NCI-H2171 (cell line): ENCODE data around the gene BEND3.

Experiments used
- DNase-seq: peaks from one replicate; lab custom pipeline; 2025; lab: John Stamatoyannopoulos, UW

BEND3 gene

GRCh38 chr6:107083047-107083768 is 32.1 kb downstream of the BEND3 start:
- DNase-seq, result no peak

GRCh38 chr6:107082045-107082444 is 33.3 kb downstream of the BEND3 start:
- DNase-seq, result no peak

GRCh38 chr6:107080036-107080435 is 35.3 kb downstream of the BEND3 start:
- DNase-seq, result no peak

DNA sequence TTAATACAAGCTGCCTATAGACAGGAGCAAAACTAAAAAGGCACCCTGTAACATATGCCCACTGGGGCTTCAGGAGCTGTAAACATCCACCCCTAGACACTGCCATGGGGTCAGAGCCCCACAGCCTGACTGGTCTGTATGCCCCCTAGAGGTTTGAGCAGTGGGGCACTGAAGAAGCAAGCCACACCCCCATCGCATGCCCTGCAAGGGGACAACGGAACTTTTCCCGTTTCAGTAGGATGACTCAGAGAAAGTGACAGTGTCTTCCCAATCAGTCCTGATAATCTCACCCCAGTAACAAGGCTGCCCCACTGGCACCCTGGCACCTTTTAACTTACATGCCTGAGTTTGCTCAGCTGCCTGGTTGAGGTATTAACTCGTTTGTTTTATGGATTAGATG is 35.9 kb downstream of the BEND3 start:
- no peak for DNase-seq

DNA sequence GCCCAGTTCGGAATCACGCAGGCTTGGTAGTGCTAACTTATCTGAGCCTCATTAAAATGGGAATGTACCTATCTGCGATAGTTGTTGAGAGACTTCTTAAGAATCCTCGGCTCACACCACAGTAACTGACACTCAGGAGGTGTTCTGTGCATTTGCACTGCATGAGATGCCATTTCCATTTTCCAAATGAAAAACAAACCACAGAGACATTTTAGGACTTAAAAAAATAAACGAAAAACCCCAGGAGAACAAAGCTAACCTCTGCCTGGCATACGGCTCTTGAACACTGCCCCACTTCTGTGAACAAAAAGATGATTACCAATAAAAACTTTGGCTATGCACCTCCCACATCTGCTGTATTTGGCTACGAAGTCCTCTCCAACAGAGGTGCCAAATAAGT is 37.6 kb downstream of the BEND3 start:
- no peak for DNase-seq

GRCh38 chr6:107075951-107076381 is 39.3 kb downstream of the BEND3 start:
- no peak for DNase-seq

GRCh38 chr6:107070686-107071085 is 44.6 kb downstream of the BEND3 start:
- no peak for DNase-seq

DNA sequence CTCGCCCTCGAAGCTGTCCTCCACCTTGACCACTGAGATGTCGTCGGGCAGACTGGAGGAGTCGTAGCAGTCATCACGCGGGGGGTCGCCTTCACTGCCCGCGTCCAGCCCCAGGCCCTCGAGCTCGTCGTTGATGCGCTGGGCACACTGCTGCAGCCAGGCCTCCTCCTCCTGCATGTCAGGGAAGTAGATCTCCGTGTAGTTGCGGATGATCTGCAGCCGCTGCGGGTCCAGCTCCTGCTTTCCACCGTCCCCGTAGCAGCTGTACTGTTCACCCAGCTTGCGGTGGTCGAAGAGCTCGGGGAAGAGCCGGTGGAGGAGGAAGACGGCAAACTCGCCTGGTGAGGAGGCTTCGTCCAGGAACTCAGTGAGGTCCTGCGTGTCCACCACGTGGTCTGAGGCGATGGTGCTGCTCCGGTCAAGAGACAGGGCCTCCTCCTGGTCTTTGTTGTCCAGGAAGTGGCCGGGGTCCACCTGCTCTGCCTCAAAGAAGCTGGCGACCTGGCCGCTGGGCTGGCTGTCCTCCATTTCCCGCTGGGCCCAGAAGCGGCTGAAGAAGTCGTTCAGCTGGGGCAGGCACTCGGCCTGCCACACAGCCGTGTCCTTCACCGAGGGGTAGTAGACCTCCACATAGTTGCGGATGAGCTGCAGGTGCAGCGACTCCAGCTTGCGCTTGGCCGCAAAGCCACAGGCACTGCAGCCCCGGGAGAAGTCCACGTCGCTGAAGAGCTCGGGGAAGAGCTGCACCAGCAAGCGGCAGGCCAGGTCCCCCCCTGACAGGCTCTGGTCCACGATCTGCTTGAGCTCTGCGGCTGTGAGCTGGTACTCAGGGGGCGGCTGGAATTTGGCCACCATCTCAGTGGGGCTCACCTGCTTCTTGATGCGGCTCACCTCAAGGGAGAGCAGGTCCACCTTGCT is 45.4 kb downstream of the BEND3 start:
- DNase-seq, result no peak

- no peak for DNase-seq
Observed at GRCh38 chr6:107068691-107069630, 46.4 kb downstream of the BEND3 start.

GRCh38 chr6:107066697-107067659 is 48.3 kb downstream of the BEND3 start:
- DNase-seq, result no peak

DNA sequence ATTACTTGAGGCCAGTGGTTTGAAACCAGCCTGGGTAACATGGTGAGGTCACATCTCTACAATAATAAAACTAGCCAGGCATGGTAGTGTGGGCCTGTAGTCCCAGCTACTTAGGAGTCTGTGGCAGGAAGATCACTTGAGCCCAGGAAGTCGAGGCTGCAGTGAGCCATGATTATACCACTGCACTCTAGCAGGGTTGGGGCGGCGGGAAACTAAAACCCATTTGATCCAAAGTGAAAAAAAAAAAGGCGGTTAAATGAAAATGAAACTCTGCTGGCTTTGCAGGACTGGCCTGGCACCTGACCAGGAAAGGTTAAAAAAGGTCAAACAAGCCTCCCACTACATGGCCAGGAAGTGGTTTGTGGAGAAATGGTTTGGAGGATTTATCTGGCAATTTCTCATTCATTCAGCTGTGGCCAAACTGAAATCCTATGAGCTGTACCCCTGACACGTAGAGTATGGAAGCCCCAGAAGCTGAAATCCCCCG is 50.7 kb downstream of the BEND3 start:
- no peak for DNase-seq

- DNase-seq, result no peak
Observed at GRCh38 chr6:107062691-107063090, 52.6 kb downstream of the BEND3 start.

- no peak for DNase-seq
Observed at GRCh38 chr6:107061125-107062020, 53.9 kb downstream of the BEND3 start.

- no peak for DNase-seq
Observed at GRCh38 chr6:107060704-107061103, 54.6 kb downstream of the BEND3 start.

GRCh38 chr6:107059606-107060005 is 55.7 kb downstream of the BEND3 start:
- DNase-seq, result no peak

- DNase-seq, result no peak
Observed at GRCh38 chr6:107057679-107058078, 57.6 kb downstream of the BEND3 start.

DNA sequence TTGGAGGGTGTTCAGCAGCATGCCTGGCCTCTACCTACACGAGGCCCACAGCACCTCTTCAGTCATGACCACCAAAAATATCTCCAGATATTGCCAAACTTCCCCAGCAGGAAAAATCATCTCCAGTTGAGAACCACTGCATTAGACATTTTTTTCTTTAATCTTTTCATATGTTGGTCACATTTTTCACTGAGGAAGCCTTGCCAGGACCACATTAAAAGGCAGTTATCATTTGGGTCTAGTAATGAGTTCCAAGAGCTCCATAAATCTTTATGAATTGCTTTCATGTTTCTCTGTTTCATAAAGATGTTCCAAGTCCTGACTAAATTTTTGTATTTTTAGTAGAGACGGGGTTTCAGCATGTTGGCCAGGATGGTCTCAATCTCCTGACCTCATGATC is 58.5 kb downstream of the BEND3 start:
- no peak for DNase-seq

- no peak for DNase-seq
Observed at GRCh38 chr6:107047807-107048206, 67.5 kb downstream of the BEND3 start.

- no peak for DNase-seq
Observed at GRCh38 chr6:107045826-107046675, 69.3 kb downstream of the BEND3 start.
